Prostate gland (tissue), 2 donors: Measurements from ENCODE around the gene GABRA1. TPM values are rescaled to one million over a fixed set of nuclear protein-coding genes. Genes with fewer than 3 reads are reported as not detected.

ENCODE experiments used
- DNase-seq: peaks from one replicate; pipeline ENCODE4 v3.0.0-alpha.2; 2019; ENCODE audit warnings: low spot score
- H3K27ac ChIP-seq, 2 donors: fragments of 200-600 bp; sonication (generic); 2 replicates each; pipeline ENCODE4 v1.5.1; 2017 to 2019
- H3K27me3 ChIP-seq: fragments of 200-600 bp; sonication (generic); replicated peaks from 2 replicates; pipeline ENCODE4 v1.5.1; 2019; ENCODE audit not compliant: insufficient read depth
- H3K36me3 ChIP-seq, 2 donors: fragments of 200-600 bp; sonication (generic); 1 replicate in 1 of 2; 2 replicates in 1 of 2; pipeline versions ENCODE4 v1.5.1 to v1.8.1; 2017 to 2019
- H3K4me1 ChIP-seq: fragments of 200-600 bp; sonication (generic); replicated peaks from 2 replicates; pipeline ENCODE4 v1.5.1; 2019
- H3K4me3 ChIP-seq, 2 donors: fragments of 200-600 bp; sonication (generic); 2 replicates each; pipeline ENCODE4 v1.5.1; 2017 to 2019
- H3K9me3 ChIP-seq: fragments of 200-600 bp; sonication (generic); 2 replicates; pipeline ENCODE4 v1.5.1; 2017
- CTCF ChIP-seq, 4 experiments: fragments of 200-600 bp in 2 of 4; fragments of 450-650 bp in 2 of 4; sonication (generic) in 2 of 4; IDR thresholded peaks; 1 replicate in 3 of 4; 2 replicates in 1 of 4; pipeline ENCODE4 v1.5.1; 2016 to 2019; ENCODE audit warnings: antibody characterized with exemption in 4 of 4, mild to moderate bottlenecking in 2 of 4, moderate library complexity in 2 of 4
- POLR2A ChIP-seq: fragments of 450-650 bp; IDR thresholded peaks from one replicate; pipeline ENCODE4 v1.6.1; 2016; ENCODE audit warnings: antibody characterized with exemption, mild to moderate bottlenecking
- POLR2AphosphoS5 ChIP-seq: sonication (generic); formaldehyde crosslinking; IDR thresholded peaks from one replicate; pipeline ENCODE4 v1.6.1; 2017; ENCODE audit warnings: antibody characterized with exemption
- WGBS: methylation state at CpG from one replicate; pipeline ENCODE4 v1.1.5; 2018; 5-methylcytosine and 5-hydroxymethylcytosine counted together
- intact Hi-C: fragments of 100-400 bp; cut with DNase I; formaldehyde crosslinking; loops from one replicate; pipeline ENCODE4 v1.14.2; 2022
- total RNA-seq, 2 donors: library from RNA; depleted of rRNA; stranded (reverse); fragments of >200 nt; gene quantifications; one replicate each; pipeline ENCODE4 v1.1.0, GENCODE V29; 2016

The GABRA1 gene
- total RNA-seq, 2 donors from 2014 or later = 0.23 to 0.77 TPM

- no peaks in the 10 kb centered on the region for H3K27me3 ChIP-seq
- intact Hi-C loops = no loop called here
- no peaks in the 10 kb centered on the region for H3K36me3 ChIP-seq
- no peak for DNase-seq
- 58% methylated on average over 1 of the region's 1 CpG for WGBS
- no peaks in the 10 kb centered on the region for H3K9me3 ChIP-seq
- H3K27ac ChIP-seq = no peak overlapping the region
- no peak overlapping the region for H3K4me3 ChIP-seq
- no peaks in the 10 kb centered on the region for H3K4me1 ChIP-seq
- no peak for TF ChIP-seq CTCF (IDR thresholded peaks at IDR 0.05)
- TF ChIP-seq POLR2A = no peak
- TF ChIP-seq POLR2AphosphoS5 = no peak
Observed at GRCh38 chr5:161921781-161922180, 73.9 kb downstream of the GABRA1 start.

- Histone ChIP-seq H3K27ac (no peak overlapping the region), H3K4me1 (no peaks in the 10 kb centered on the region), H3K27me3 (no peaks in the 10 kb centered on the region), H3K36me3 (no peaks in the 10 kb centered on the region), H3K9me3 (no peaks in the 10 kb centered on the region), H3K4me3 (no peak overlapping the region)
- no peak for DNase-seq
- no peak for TF ChIP-seq POLR2AphosphoS5
- intact Hi-C loops = no loop called here
- WGBS = 85% methylated on average over 3 of the region's 3 CpGs
Observed at GRCh38 chr5:161924270-161924669, 76.3 kb downstream of the GABRA1 start.

GRCh38 chr5:161925960-161926359 is 78.0 kb downstream of the GABRA1 start:
- WGBS = 95% methylated on average over 4 of the region's 4 CpGs
- H3K27ac ChIP-seq = no peak overlapping the region
- no peaks in the 10 kb centered on the region for H3K9me3 ChIP-seq
- no peak for DNase-seq
- H3K36me3 ChIP-seq = no peaks in the 10 kb centered on the region
- no peaks in the 10 kb centered on the region for H3K4me1 ChIP-seq
- intact Hi-C loops = no loop called here
- H3K27me3 ChIP-seq = no peaks in the 10 kb centered on the region
- no peak overlapping the region for H3K4me3 ChIP-seq
- TF ChIP-seq POLR2A (no peak), CTCF (IDR thresholded peaks at IDR 0.05) (no peak), POLR2AphosphoS5 (no peak)

GRCh38 chr5:161934486-161934885 is 86.6 kb downstream of the GABRA1 start:
- intact Hi-C loops = no loop called here
- Histone ChIP-seq H3K4me1 (no peaks in the 10 kb centered on the region), H3K9me3 (no peaks in the 10 kb centered on the region), H3K4me3 (no peak overlapping the region), H3K27ac (no peak overlapping the region), H3K36me3 (no peaks in the 10 kb centered on the region), H3K27me3 (no peaks in the 10 kb centered on the region)
- no peak for TF ChIP-seq CTCF (IDR thresholded peaks at IDR 0.05)
- TF ChIP-seq POLR2A = no peak
- TF ChIP-seq POLR2AphosphoS5 = no peak
- WGBS = 90% methylated on average over 3 of the region's 3 CpGs
- DNase-seq = no peak

GRCh38 chr5:161944974-161945373 is 97.1 kb downstream of the GABRA1 start:
- H3K36me3 ChIP-seq = no peaks in the 10 kb centered on the region
- WGBS = 89% methylated on average over 1 of the region's 1 CpG
- no peaks in the 10 kb centered on the region for H3K9me3 ChIP-seq
- intact Hi-C loops = no loop called here
- H3K27me3 ChIP-seq = no peaks in the 10 kb centered on the region
- H3K27ac ChIP-seq = no peak overlapping the region
- no peaks in the 10 kb centered on the region for H3K4me1 ChIP-seq
- no peak for TF ChIP-seq CTCF (IDR thresholded peaks at IDR 0.05)
- TF ChIP-seq POLR2A = no peak
- TF ChIP-seq POLR2AphosphoS5 = no peak
- H3K4me3 ChIP-seq = no peak overlapping the region
- no peak for DNase-seq
